ENCODE measurements around the gene RPL26.
A peak's percentile ranks its signal among the peaks of the same experiment; 100 is the strongest.

DNA sequence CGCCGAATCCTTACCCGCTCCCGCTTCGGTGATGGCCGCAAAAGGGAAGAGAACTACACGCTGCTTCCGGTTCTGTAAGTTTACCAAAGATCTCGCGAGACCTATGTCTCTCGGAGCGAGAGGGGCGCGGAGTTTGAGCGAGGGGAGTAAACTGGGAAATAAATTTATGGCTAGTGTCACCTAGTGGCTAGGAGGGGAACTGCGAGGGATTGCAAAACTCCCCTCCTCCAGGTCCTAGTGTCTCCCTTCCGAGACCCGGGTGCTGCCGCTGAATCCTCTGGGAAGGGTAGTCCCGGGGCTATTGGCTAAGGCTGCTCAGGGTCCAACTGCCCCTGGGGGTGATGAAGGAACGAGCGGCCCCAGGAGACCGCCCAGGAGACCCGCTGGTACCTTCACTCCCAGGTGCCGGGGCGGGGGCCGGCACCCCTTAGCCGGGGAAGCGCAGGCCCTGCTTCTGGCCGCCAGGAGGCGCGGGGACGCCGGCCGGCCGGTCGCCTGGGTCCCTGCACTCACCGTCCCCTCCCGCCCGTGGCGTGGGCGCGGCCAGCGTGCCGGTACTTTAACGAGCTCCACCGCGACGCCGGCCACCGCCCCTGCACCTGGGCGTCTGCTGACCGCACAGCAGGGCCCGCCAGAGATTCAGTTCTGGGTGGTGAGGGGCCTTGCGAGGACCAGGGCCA lies at the start of gene RPL26:
- TF ChIP-seq POLR2A (IDR thresholded peaks at IDR 0.05; ENCODE audit: low read depth, low read length) (peak; percentile 99), POLR2AphosphoS5 (IDR thresholded peaks at IDR 0.05; ENCODE audit: low read depth, low read length) (peak; percentile 99), TAF1 (IDR thresholded peaks at IDR 0.05; ENCODE audit: borderline replicate concordance, low read depth, low read length) (peak; percentile 100)

All from GM12892 (cell line).